Measurements from ENCODE around the gene CXCL13.

The CXCL13 gene

GRCh38 chr4:77623091-77623490 is 17.5 kb downstream of the CXCL13 start:
- TF ChIP-seq CTCF (IDR thresholded peaks at IDR 0.05; ENCODE audit: insufficient read depth, missing control alignments) = no peak
- FAIRE-seq (no peak), DNase-seq (ENCODE audit: insufficient read length, low spot score) (no peak)

- DNase-seq (ENCODE audit: insufficient read length, low spot score) (no peak), FAIRE-seq (no peak)
- TF ChIP-seq CTCF (IDR thresholded peaks at IDR 0.05; ENCODE audit: insufficient read depth, missing control alignments) = no peak
Measured at GRCh38 chr4:77624213-77624612, 18.6 kb downstream of the CXCL13 start.

GRCh38 chr4:77625485-77625884 is 19.9 kb downstream of the CXCL13 start:
- no peak for TF ChIP-seq CTCF (IDR thresholded peaks at IDR 0.05; ENCODE audit: insufficient read depth, missing control alignments)
- FAIRE-seq (no peak), DNase-seq (ENCODE audit: insufficient read length, low spot score) (no peak)

- no peak for DNase-seq (ENCODE audit: insufficient read length, low spot score)
- no peak for TF ChIP-seq CTCF (IDR thresholded peaks at IDR 0.05; ENCODE audit: insufficient read depth, missing control alignments)
- FAIRE-seq = no peak
Measured at GRCh38 chr4:77629885-77630284, 24.3 kb downstream of the CXCL13 start.

GRCh38 chr4:77631276-77631675 is 25.7 kb downstream of the CXCL13 start:
- no peak for TF ChIP-seq CTCF (IDR thresholded peaks at IDR 0.05; ENCODE audit: insufficient read depth, missing control alignments)
- DNase-seq (ENCODE audit: insufficient read length, low spot score) = no peak
- no peak for FAIRE-seq

- no peak for FAIRE-seq
- DNase-seq (ENCODE audit: insufficient read length, low spot score) = no peak
- TF ChIP-seq CTCF (IDR thresholded peaks at IDR 0.05; ENCODE audit: insufficient read depth, missing control alignments) = no peak
Measured at GRCh38 chr4:77634132-77634785, 28.6 kb downstream of the CXCL13 start.

- TF ChIP-seq CTCF (IDR thresholded peaks at IDR 0.05; ENCODE audit: insufficient read depth, missing control alignments) = no peak
- no peak for FAIRE-seq
- no peak for DNase-seq (ENCODE audit: insufficient read length, low spot score)
Measured at GRCh38 chr4:77635246-77635645, 29.6 kb downstream of the CXCL13 start.

Data from D721Med (cell line).